ENCODE data around the gene EPB41L4A.
A peak's percentile ranks its signal among the peaks of the same experiment; 100 is the strongest.

Gene EPB41L4A

DNA sequence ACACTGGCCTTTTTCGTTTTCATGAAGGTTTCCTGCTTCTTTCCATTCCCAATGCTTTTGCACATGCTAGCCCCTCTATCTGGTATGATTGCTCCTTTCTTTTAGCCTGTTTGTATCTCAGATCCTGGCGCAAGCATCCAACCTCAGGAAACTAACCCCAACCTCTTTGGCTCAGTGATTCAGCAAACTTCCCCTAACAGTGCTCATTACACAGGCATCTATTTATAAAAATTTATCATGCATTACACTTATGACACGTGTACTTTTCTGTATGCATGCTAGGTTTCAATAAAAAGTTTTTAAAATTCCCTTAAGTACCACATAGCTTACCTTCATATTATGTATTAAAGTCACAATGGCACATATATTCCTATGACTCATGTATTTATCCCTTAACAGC lies 218.9 kb downstream of the EPB41L4A start:
- no peak for DNase-seq

DNA sequence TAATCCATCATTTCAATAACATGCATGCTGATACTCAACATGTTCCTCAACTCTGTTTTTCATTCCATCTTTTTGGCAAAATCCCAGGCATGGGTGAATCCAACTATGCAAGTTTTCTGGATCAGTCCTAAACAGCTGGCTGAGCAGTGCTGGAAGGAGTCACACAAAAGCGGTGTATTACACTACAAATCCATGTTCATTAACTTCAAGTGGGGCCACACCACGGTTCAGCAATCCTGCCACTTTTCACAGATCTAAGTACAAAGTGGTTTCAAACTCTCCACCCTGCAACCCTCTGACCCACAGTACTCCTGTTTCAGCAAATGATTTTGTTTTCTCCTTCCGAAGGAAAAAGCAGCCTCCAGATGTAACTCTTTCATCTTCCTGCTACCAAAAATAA lies 222.5 kb downstream of the EPB41L4A start:
- no peak for DNase-seq

GRCh38 chr5:112195924-112196323 lies 223.2 kb downstream of the EPB41L4A start:
- no peak for DNase-seq

- DNase-seq, result no peak
Observed at GRCh38 chr5:112192866-112193265, 226.2 kb downstream of the EPB41L4A start.

DNA sequence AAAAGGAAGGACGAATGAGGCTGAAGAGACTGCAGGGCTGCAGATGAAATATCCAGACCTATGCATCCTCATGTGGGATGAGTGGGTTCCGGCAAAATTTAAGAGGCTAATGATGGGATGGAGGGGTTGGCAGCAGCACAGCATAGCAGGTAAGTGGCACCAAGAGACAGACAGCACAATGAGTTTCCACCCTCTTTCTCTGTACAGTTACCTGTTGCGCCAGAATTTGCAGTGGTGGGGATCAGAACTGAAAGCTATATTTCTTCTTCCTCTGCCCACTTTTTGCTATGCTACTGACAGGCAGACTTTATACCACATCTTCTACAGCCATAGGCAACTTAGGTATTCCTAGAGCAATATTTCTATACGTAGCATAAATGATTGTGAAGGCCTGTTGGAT lies 227.0 kb downstream of the EPB41L4A start:
- no peak for DNase-seq

GRCh38 chr5:112189391-112189790 lies 229.7 kb downstream of the EPB41L4A start:
- DNase-seq, result no peak

- DNase-seq, result peak in 1 of 6 experiments; percentile 3
Observed at GRCh38 chr5:112186401-112186990, 232.6 kb downstream of the EPB41L4A start.

- DNase-seq, result no peak
Observed at GRCh38 chr5:112183874-112184273, 235.2 kb downstream of the EPB41L4A start.

DNA sequence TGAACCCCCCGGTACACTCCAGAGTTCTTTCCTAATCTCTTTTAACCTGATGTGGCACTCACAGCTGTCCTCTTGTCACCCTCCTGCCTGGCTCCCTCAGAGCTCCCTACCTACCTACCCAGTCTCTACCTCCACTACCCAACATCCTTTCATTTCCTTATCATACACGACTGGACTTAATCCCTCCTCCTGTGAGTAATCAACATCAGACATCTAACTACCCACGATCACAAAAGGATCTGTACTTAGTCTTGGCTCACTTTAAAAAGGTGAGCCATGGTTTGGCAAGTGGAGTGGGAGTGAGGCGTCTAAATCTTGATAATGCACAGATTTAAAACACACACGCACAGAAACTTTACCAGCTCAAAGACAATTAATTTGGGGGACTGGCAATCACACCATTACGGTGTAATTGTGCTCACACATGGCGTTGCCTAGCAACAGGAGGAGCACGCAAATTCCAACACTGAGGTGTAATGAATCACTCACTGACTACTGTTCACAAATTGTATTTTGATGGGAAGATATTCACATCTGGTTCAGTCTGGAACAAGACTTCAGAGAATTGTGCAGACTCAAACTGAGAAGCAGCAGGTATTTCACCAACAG lies 235.9 kb downstream of the EPB41L4A start:
- no peak for DNase-seq

GRCh38 chr5:112179290-112179689 lies 239.8 kb downstream of the EPB41L4A start:
- DNase-seq, result no peak

DNA sequence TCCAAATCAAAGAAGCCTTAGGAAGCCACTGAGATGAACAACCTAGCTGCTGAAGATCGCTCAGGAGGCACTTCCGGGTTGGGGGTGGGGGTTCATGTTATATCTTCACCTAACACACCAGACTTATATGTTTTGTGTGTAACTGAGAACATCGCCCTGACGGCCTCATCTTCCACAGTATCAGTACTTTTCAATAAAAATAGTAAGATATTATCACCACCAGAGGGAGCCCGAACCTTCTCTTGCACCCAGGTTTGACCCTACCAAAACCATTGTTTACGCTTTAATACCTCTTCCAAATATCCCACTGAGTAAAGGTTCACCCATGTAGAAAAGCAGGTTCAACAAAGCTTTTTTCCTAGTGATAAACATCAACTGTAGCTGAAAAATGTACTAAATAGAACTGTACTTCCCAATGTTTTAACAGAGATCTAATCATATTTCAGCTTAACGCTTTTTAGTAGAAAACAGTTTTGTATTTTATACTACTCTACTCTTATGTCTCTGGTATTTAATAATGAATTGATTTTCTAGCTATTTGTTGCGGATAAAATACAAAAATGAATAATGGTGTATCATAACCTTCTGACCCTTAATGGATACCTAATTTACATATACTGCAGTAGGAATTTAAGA lies 244.0 kb downstream of the EPB41L4A start:
- peak in 3 of 6 experiments; percentile 1 to 27 (median 20) for DNase-seq

- DNase-seq, result no peak
Observed at GRCh38 chr5:112165897-112166737, 253.0 kb downstream of the EPB41L4A start.

DNA sequence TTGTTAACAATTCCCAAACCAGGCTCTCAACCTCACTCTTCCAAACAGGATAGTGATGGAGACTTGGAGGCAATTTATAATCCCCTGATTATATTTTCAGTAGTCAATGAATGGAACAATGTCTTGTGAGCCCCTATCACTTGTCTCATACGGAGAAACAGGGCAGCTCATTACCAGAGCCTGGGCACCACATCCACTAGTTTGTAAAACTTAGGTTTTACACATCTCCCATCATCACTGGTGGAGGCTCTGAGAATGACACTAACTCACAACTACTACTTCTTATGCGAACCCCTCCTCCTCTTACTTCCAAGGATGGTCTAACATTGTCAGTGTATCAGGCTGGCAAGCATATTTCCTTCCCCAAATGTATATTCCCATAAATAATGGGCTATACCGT lies 253.7 kb downstream of the EPB41L4A start:
- DNase-seq, result no peak

GRCh38 chr5:112163435-112163834 lies 255.6 kb downstream of the EPB41L4A start:
- no peak for DNase-seq

DNA sequence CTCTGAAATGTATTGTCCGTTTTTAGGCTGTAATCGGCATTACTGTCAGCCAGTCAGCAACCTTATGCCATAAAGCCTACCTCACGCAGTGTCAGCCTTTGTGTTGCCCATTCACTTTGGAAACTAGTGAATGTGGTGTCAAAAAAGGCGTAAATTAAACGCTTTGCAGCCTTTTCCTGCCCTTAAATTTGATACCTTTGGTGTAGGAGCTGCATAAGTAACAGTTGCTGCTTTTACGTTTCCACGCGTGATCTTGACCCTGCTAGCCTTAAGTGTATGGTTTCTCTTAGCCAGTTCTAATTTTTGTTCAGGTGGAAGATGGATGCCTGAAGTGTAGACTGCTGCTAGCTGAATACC lies 257.7 kb downstream of the EPB41L4A start:
- DNase-seq, result no peak

GRCh38 chr5:112160652-112161391 lies 258.3 kb downstream of the EPB41L4A start:
- DNase-seq, result peak; percentile 81 to 94 (median 84)

DNA sequence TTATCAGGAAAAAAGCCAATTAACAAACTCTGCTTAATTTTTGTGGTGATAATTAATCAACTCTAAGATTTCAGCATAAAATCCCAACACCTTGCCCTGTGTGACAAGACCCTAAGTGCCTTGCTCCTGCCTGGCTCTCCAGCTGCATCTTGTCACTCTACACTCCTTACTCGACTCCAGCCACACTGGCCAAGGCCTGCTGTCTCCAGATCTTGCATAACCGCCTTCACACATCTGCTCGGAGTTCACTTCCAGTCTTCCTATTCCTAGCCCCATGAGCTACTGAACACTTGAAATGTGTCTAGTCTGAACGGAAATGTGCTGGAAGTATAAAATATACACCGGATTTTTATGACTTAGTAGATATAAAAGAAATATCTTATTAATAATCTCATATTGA lies 259.6 kb downstream of the EPB41L4A start:
- DNase-seq, result no peak

DNA sequence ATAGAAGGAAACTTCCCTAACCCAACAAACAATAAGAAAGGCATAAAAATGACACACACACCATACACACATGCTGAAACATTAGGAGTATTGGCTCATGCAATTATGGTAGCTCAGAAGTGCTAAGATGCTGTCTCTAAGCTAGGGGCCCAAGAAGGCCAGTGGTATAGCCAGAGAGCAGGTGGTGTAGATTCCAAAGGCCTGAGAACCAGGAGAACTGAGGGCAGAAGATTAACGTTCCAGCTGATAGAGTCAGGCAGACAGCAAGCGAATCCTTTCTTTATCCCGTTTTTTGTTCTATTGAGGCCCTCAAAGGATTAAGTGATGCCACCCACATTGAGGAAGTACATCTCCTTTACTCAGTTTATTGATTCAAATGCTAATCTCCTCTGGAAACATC lies 262.9 kb downstream of the EPB41L4A start:
- DNase-seq, result no peak

GRCh38 chr5:112154940-112155686 lies 264.0 kb downstream of the EPB41L4A start:
- no peak for DNase-seq

- DNase-seq, result no peak
Observed at GRCh38 chr5:112149727-112150126, 269.4 kb downstream of the EPB41L4A start.

DNA sequence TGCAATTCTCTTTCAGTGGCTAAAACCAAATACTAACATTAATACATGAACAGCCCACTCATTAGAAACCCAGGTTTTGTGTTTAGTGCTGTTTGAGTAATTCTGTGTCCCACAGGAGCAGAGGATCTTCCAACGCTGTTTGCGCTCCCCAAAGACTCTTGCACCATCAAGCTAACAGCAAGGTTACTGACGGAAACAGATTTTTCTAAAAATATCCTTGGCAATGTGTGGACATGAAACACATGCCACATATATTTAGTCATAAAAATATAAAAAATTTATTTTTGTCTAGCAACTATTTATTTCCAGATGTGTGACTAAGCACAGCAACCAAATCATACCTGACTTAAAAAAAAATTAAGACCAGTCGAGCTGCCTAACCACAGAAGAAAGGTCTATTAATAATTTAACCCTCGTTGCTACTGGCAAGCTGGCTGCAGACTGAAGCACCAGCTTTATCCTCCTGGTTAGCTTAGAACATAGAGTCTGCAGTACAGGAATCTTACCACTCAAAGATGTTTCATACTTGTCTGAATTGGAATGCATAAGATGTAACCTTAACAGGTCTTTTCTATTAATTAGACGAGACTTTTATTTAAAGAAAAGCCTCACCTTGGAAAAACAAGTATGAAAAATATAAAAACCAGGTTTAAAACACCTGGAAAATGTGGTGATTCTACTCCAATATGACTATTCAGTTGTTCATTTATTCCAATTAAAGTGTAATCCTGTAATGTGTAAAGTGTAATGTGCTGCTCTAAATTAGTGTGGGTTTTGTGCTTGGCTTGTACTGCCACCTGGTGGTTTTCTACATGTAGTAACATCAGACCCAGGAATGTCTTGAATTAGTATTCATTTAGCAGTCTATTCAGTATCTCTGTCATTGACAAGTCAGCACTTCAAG lies 272.5 kb downstream of the EPB41L4A start:
- DNase-seq, result peak; percentile 2 to 78 (median 50)
